Right lobe of liver (tissue), 6 donors: Measurements from ENCODE around the gene EFNA5. TPM values are rescaled to one million over a fixed set of nuclear protein-coding genes. Genes with fewer than 3 reads are reported as not detected.

Source experiments
- ATAC-seq, 4 donors: fragments of 200-7000 bp; cut with Tn5 transposase; one replicate each; pipeline ENCODE4 v1.9.1; 2020; ENCODE audit warnings: mild to moderate bottlenecking in 4 of 4, moderate library complexity in 4 of 4
- DNase-seq, 3 donors: peaks; one replicate each; pipeline ENCODE4 v3.0.0-alpha.2; 2020
- H3K27ac ChIP-seq, 3 donors: fragments of 200-600 bp; one replicate each; pipeline ENCODE4 v1.8.0; 2022
- H3K27me3 ChIP-seq, 2 donors: fragments of 200-600 bp; one replicate each; pipeline ENCODE4 v1.8.0; 2022
- H3K36me3 ChIP-seq, 4 donors: fragments of 200-600 bp; sonication (generic) in 1 of 4; one replicate each; pipeline versions ENCODE4 v1.5.1 to v1.8.0; 2017 to 2022; ENCODE audit warnings: control low read depth in 1 of 4
- H3K4me1 ChIP-seq, 4 donors: fragments of 200-600 bp; sonication (generic) in 1 of 4; one replicate each; pipeline versions ENCODE4 v1.5.1 to v1.8.0; 2017 to 2022; ENCODE audit warnings: control low read depth in 1 of 4
- H3K4me3 ChIP-seq, 3 donors: fragments of 200-600 bp; one replicate each; pipeline ENCODE4 v1.8.0; 2022
- H3K9me3 ChIP-seq, 4 donors: fragments of 200-600 bp; sonication (generic) in 1 of 4; one replicate each; pipeline versions ENCODE4 v1.5.1 to v1.8.0; 2017 to 2022; ENCODE audit warnings: control low read depth in 1 of 4
- CTCF ChIP-seq, 4 donors: fragments of 200-600 bp in 3 of 4; fragments of 450-650 bp in 1 of 4; IDR thresholded peaks; one replicate each; pipeline versions ENCODE4 v1.5.1 to v1.8.0; 2016 to 2022; ENCODE audit warnings: antibody characterized with exemption in 4 of 4, mild to moderate bottlenecking in 2 of 4
- POLR2A ChIP-seq: fragments of 450-650 bp; IDR thresholded peaks from one replicate; pipeline ENCODE4 v1.6.1; 2017; ENCODE audit warnings: antibody characterized with exemption, mild to moderate bottlenecking
- WGBS: methylation state at CpG from one replicate; pipeline ENCODE4 v1.1.6; 2018; ENCODE audit warnings: low coverage, low lambda C conversion rate; ENCODE audit not compliant: insufficient coverage; ENCODE audit errors: missing lambda C conversion rate; 5-methylcytosine and 5-hydroxymethylcytosine counted together
- intact Hi-C, 2 donors: fragments of 100-400 bp; cut with DNase I; formaldehyde crosslinking; loops; one replicate each; pipeline versions ENCODE4 v1.11.2 to v1.14.1; 2022
- total RNA-seq, 6 experiments: library from RNA; depleted of rRNA in 2 of 6; stranded (reverse); fragments of >200 nt in 2 of 6; fragmentation: NEBNext Ultra II Directional in 3 of 6; extraction: Animal tissue kit (Norgen Biotek cat#: 25700) in 3 of 6; gene quantifications; one replicate each; pipeline versions ENCODE4 v1.1.0 to v1.2.4, GENCODE V29; 2016 to 2023
- donor health status: DM: no; HTN: yes; CAD: no.
- donor health status: DM: no; HTN: no; CAD: no.
- donor health status: DM: no; HTN: no; CAD: no.
- donor health status: DM: no; HTN: yes; CAD: no.
- donor health status: DM: no; HTN: yes; CAD: no.

Gene EFNA5
- total RNA-seq, 6 experiments from 2014 or later = 0.18 to 11.7 (median 1.4) TPM

- Histone ChIP-seq H3K36me3 (no peaks in the 10 kb centered on the region), H3K27ac (no peak overlapping the region), H3K4me3 (no peak overlapping the region), H3K9me3 (no peaks in the 10 kb centered on the region), H3K4me1 (peaks cover 0 to 3% (median 0%) of the 10 kb centered on the region in 4 donors), H3K27me3 (no peaks in the 10 kb centered on the region)
- ATAC-seq = no peak
- TF ChIP-seq CTCF (IDR thresholded peaks at IDR 0.05) (no peak), POLR2A (no peak)
- intact Hi-C loops = no loop called here
- DNase-seq = no peak
- 63% methylated on average over 4 of the region's 4 CpGs for WGBS
These were observed 94.6 kb downstream of the EFNA5 start for GRCh38 chr5:107576155-107576554.

- 75% methylated on average over 1 of the region's 1 CpG for WGBS
These were observed 96.5 kb downstream of the EFNA5 start for GRCh38 chr5:107574287-107574686.

GRCh38 chr5:107572715-107573368 is 97.9 kb downstream of the EFNA5 start:
- 84% methylated on average over 8 of the region's 8 CpGs for WGBS
- H3K27ac ChIP-seq = no peak overlapping the region

More at GRCh38 chr5:107574287-107574686, 96.5 kb downstream of the EFNA5 start:
- no peak overlapping the region for H3K4me3 ChIP-seq
- ATAC-seq (no peak), DNase-seq (no peak)
- H3K27me3 ChIP-seq = no peaks in the 10 kb centered on the region
- no peaks in the 10 kb centered on the region for H3K36me3 ChIP-seq
- TF ChIP-seq POLR2A = no peak
- no peak for TF ChIP-seq CTCF (IDR thresholded peaks at IDR 0.05)
- H3K9me3 ChIP-seq = no peaks in the 10 kb centered on the region
- H3K4me1 ChIP-seq = peaks cover 0 to 6% (median 0%) of the 10 kb centered on the region in 4 donors
- H3K27ac ChIP-seq = no peak overlapping the region
- intact Hi-C loops = no loop called here

GRCh38 chr5:107571621-107572536 is 98.9 kb downstream of the EFNA5 start:
- H3K4me1 ChIP-seq = peaks cover 0 to 6% (median 0%) of the 10 kb centered on the region in 4 donors
- WGBS = 2% methylated on average over 21 of the region's 26 CpGs
- ATAC-seq (peak; percentile 94 to 97 (median 95)), DNase-seq (peak; percentile 93)
- H3K36me3 ChIP-seq = no peaks in the 10 kb centered on the region
- no peaks in the 10 kb centered on the region for H3K27me3 ChIP-seq
- TF ChIP-seq POLR2A (no peak), CTCF (IDR thresholded peaks at IDR 0.05) (peak; percentile 95 to 99 (median 98))
- H3K27ac ChIP-seq = peak overlapping the region; percentile 60 to 75 (median 64)
- intact Hi-C loops = no loop called here
- H3K4me3 ChIP-seq = peak overlapping the region; percentile 30 to 58 (median 48)
- H3K9me3 ChIP-seq = no peaks in the 10 kb centered on the region

More at GRCh38 chr5:107572715-107573368, 97.9 kb downstream of the EFNA5 start:
- no peak for DNase-seq
- ATAC-seq = no peak
- Histone ChIP-seq H3K4me1 (peaks cover 0 to 6% (median 0%) of the 10 kb centered on the region in 4 donors), H3K4me3 (no peak overlapping the region), H3K36me3 (no peaks in the 10 kb centered on the region), H3K27me3 (no peaks in the 10 kb centered on the region), H3K9me3 (no peaks in the 10 kb centered on the region)
- intact Hi-C loops = no loop called here
- TF ChIP-seq POLR2A (no peak), CTCF (IDR thresholded peaks at IDR 0.05) (no peak)
